PC-3 (cell line): ENCODE measurements around the gene MEF2C. TPM values are rescaled to one million over a fixed set of nuclear protein-coding genes. Genes with fewer than 3 reads are reported as not detected.

Experiments used
- ATAC-seq: fragments of 200-7000 bp; cut with Tn5 transposase; 2 replicates; pipeline ENCODE4 v1.9.1; 2020; ENCODE audit warnings: mild to moderate bottlenecking, moderate library complexity
- BruUV-seq: library from RNA; stranded (reverse); fragments of 400-500 nt; replicated peaks from 2 replicates; lab custom pipeline; 2021; lab: Mats Ljungman, UMichigan
- CTCF ChIA-PET: fragments of 300-600 bp; sonication (Branson Sonifier 250); formaldehyde crosslinking; loops from one replicate; lab custom pipeline; 2022; ENCODE audit warnings: antibody characterized with exemption; lab: Charles Lee
- POLR2A ChIA-PET: fragments of 300-600 bp; sonication (Branson Sonifier 250); formaldehyde crosslinking; loops from one replicate; lab custom pipeline; 2022; ENCODE audit warnings: antibody characterized with exemption; ENCODE audit not compliant: unreplicated experiment; lab: Charles Lee
- DNase-seq: peaks from one replicate; pipeline ENCODE4 v3.0.0-alpha.2; 2015
- H2AFZ ChIP-seq: fragments of 300-600 bp; sonication (generic); 2 replicates; pipeline ENCODE4 v1.6.0; 2016; ENCODE audit warnings: antibody characterized with exemption, low read length
- H3F3A ChIP-seq: fragments of 300-600 bp; sonication (generic); one replicate; pipeline ENCODE4 v1.6.0; 2017; ENCODE audit warnings: antibody characterized with exemption, low read length, control low read depth, mild to moderate bottlenecking; ENCODE audit not compliant: unreplicated experiment
- H3K27ac ChIP-seq: fragments of 300-600 bp; sonication (generic); 2 replicates; pipeline ENCODE4 v1.5.1; 2016; ENCODE audit warnings: mild to moderate bottlenecking, low read length
- H3K27me3 ChIP-seq: fragments of 300-600 bp; sonication (generic); 2 replicates; pipeline ENCODE4 v1.6.1; 2016; ENCODE audit warnings: low read length, mixed read lengths
- H3K36me3 ChIP-seq: fragments of 300-600 bp; sonication (generic); 2 replicates; pipeline ENCODE4 v1.6.1; 2016; ENCODE audit warnings: low read depth, mixed run types, low read length, mixed read lengths
- H3K4me1 ChIP-seq: fragments of 300-600 bp; sonication (generic); 2 replicates; pipeline ENCODE4 v1.5.1; 2016; ENCODE audit warnings: low read length; ENCODE audit not compliant: insufficient read depth
- H3K4me2 ChIP-seq: fragments of 300-600 bp; sonication (generic); 2 replicates; pipeline ENCODE4 v1.6.0; 2016; ENCODE audit warnings: low read length
- H3K4me3 ChIP-seq: fragments of 300-600 bp; sonication (generic); 2 replicates; pipeline ENCODE4 v1.5.1; 2016; ENCODE audit warnings: mild to moderate bottlenecking, low read length, mixed read lengths
- H3K79me2 ChIP-seq: fragments of 300-600 bp; sonication (generic); 2 replicates; pipeline ENCODE4 v1.6.1; 2017; ENCODE audit warnings: low read length, mixed read lengths
- H3K9ac ChIP-seq: fragments of 300-600 bp; sonication (generic); 2 replicates; pipeline ENCODE4 v1.6.0; 2016; ENCODE audit warnings: mild to moderate bottlenecking, low read length
- H3K9me2 ChIP-seq: fragments of 300-600 bp; sonication (generic); replicated peaks from 2 replicates; pipeline ENCODE4 v1.6.1; 2016; ENCODE audit warnings: mixed run types, low read length, mixed read lengths
- H3K9me3 ChIP-seq: fragments of 300-600 bp; sonication (generic); 2 replicates; pipeline ENCODE4 v1.6.1; 2016; ENCODE audit warnings: low read length, mixed read lengths
- H4K20me1 ChIP-seq: fragments of 300-600 bp; sonication (generic); 2 replicates; pipeline ENCODE4 v1.6.1; 2016; ENCODE audit warnings: low read length, mixed read lengths
- EZH2 ChIP-seq: fragments of 300-600 bp; sonication (generic); IDR thresholded peaks from one replicate; pipeline ENCODE4 v1.6.1; 2017; ENCODE audit warnings: antibody characterized with exemption, mild to moderate bottlenecking, low read length; ENCODE audit not compliant: unreplicated experiment
- EZH2phosphoT487 ChIP-seq: fragments of 300-600 bp; sonication (generic); IDR thresholded peaks from 2 replicates; pipeline ENCODE4 v1.6.1; 2018; ENCODE audit warnings: mild to moderate bottlenecking, antibody characterized with exemption, low read length, borderline replicate concordance
- intact Hi-C: fragments of 100-400 bp; cut with micrococcal nuclease; formaldehyde crosslinking; loops from 2 replicates; pipeline ENCODE4 v1.9.0; 2023
- total RNA-seq: library from RNA; depleted of rRNA; stranded (reverse); fragments of >200 nt; gene quantifications from 2 replicates; pipeline ENCODE4 v1.2.3, GENCODE V29; 2014
- TF ChIP-seq, protein P1 (sequence below): fragments of 300-600 bp; sonication (generic); conservative IDR thresholded peaks from 2 replicates; pipeline ENCODE4 v1.5.1; 2017; ENCODE audit warnings: antibody characterized with exemption, low read depth, mild to moderate bottlenecking, low read length

Gene MEF2C
- total RNA-seq, 1 experiment from 2014 or later, result 8.0 TPM

DNA sequence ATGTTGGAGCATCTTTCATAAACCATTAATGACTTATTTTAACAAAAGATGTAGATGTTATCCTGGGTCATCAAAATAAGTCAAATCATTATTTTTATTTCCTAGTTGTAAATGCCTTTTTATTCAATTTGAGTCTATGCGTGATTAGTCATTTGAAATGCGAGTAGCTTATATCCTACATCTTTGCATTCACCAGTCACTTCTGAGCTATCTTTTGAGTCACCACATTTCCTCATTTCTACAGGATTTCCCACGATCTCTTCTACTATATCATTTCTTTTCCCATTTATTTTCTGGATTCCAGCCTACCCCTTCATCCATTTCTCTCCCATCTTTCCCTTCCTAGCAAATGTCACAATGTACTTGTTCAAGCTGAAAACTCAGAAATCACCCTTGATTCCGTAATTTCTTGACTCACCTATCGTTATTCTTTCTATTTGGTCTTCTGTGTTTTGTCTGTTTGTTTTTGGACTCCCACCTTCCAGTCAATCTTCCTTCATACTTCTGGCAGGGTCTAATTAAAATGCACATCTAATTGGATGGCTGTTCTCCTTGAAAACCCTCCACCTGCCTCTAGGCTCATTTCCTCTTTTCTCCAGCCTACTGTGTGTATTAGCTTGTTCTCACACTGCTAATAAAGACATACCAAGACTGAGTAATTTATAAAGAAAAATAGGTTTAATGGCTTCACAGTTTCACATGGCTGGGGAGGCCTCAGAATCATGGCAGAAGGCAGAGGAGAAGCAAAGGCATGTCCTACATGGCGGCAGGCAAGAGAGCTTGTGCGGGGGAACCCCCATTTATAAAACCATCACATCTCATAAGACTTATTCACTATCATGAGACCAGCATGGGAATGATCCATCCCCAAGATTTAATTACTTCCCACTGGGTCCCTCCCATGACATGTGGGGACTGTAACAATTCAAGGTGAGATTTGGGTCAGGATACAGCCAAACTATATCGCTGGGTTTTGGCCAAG, 112.4 kb downstream of the MEF2C start:
- H3K79me2 ChIP-seq, result no peaks in the 10 kb centered on the region
- no peaks in the 10 kb centered on the region for H3K9me2 ChIP-seq
- intact Hi-C loops, result no loop called here
- peak overlapping the region; percentile 35 for H2AFZ ChIP-seq
- H4K20me1 ChIP-seq, result no peaks in the 10 kb centered on the region
- no peaks in the 10 kb centered on the region for H3K36me3 ChIP-seq
- peak overlapping the region; percentile 72 for H3K9ac ChIP-seq
- ChIA-PET CTCF (no interaction called here), POLR2A (interaction anchor here (0.6 kb wide), 1 partner anchor 1353 kb away, joined by 8 read pairs; no protein-coding TSS in a partner anchor)
- DNase-seq (peak; percentile 79), ATAC-seq (peak; percentile 75)
- BruUV-seq, result no TSS peak
- TF ChIP-seq EZH2phosphoT487 (no peak), EZH2 (no peak)
- TF ChIP-seq, protein P1, sequence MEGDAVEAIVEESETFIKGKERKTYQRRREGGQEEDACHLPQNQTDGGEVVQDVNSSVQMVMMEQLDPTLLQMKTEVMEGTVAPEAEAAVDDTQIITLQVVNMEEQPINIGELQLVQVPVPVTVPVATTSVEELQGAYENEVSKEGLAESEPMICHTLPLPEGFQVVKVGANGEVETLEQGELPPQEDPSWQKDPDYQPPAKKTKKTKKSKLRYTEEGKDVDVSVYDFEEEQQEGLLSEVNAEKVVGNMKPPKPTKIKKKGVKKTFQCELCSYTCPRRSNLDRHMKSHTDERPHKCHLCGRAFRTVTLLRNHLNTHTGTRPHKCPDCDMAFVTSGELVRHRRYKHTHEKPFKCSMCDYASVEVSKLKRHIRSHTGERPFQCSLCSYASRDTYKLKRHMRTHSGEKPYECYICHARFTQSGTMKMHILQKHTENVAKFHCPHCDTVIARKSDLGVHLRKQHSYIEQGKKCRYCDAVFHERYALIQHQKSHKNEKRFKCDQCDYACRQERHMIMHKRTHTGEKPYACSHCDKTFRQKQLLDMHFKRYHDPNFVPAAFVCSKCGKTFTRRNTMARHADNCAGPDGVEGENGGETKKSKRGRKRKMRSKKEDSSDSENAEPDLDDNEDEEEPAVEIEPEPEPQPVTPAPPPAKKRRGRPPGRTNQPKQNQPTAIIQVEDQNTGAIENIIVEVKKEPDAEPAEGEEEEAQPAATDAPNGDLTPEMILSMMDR, result no peak
- peaks cover 32% of the 10 kb centered on the region for H3K4me1 ChIP-seq
- H3K4me3 ChIP-seq, result no peak overlapping the region
- no peaks in the 10 kb centered on the region for H3K27me3 ChIP-seq
- H3K9me3 ChIP-seq, result no peaks in the 10 kb centered on the region
- H3F3A ChIP-seq, result no peaks in the 10 kb centered on the region
- H3K27ac ChIP-seq, result peak overlapping the region; percentile 95
- H3K4me2 ChIP-seq, result peak overlapping the region; percentile 25; the same call in 1 of the 2 replicates

DNA sequence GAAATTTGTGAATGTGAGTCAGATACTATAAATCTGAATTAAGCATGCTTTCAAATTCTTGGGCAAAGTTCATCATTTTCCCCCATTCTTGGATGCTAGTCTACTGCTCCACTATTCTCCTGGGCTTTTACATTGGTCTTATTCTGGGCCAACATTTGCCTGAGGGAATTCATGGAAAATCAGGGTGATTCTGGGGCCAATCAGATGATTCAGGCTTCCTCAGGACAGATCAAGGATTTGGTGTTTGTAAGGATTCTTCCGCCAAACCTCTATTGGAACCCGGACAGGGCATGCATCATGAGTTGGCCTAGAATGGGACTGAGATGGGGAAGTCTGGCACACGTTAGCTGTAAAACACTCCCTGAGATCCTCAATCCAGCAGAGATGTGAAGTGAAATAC, 113.8 kb downstream of the MEF2C start:
- ChIA-PET POLR2A (no interaction called here), CTCF (no interaction called here)
- H3K4me1 ChIP-seq, result peaks cover 32% of the 10 kb centered on the region
- intact Hi-C loops, result no loop called here
- H3K9ac ChIP-seq, result peak overlapping the region; percentile 50
- H3K36me3 ChIP-seq, result no peaks in the 10 kb centered on the region
- no peak overlapping the region for H3K4me3 ChIP-seq
- ATAC-seq (peak; percentile 61), DNase-seq (peak; percentile 62)
- no peaks in the 10 kb centered on the region for H3K9me3 ChIP-seq
- peak overlapping the region; percentile 60 for H3K4me2 ChIP-seq
- H4K20me1 ChIP-seq, result no peaks in the 10 kb centered on the region
- TF ChIP-seq, protein P1, result no peak
- TF ChIP-seq EZH2phosphoT487, result no peak
- TF ChIP-seq EZH2, result no peak
- no peaks in the 10 kb centered on the region for H3F3A ChIP-seq
- H2AFZ ChIP-seq, result no peak overlapping the region
- H3K9me2 ChIP-seq, result no peaks in the 10 kb centered on the region
- H3K79me2 ChIP-seq, result no peaks in the 10 kb centered on the region
- no TSS peak for BruUV-seq
- peak overlapping the region; percentile 95 for H3K27ac ChIP-seq
- H3K27me3 ChIP-seq, result no peaks in the 10 kb centered on the region

DNA sequence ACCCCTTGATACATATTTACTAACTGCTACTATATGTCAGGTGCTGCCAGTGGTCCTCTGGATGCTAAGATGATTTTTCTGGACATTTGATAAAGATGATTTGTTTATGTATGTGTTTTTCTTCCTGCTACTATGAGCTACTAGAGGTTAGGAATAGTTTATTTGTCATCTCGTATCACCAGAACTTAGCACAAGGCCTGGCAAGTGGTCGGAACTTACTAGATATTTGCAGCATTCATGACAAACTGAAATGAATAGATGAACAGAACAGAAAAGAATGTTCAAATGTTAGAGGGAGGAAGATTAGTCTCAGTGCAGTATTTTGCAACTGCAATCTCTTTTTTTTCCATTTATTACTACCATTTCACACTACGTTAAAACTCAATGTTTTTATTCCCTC, 114.6 kb downstream of the MEF2C start:
- Histone ChIP-seq H4K20me1 (no peaks in the 10 kb centered on the region), H3K4me3 (no peak overlapping the region), H3K79me2 (no peaks in the 10 kb centered on the region), H3K4me2 (peak overlapping the region; percentile 60), H3K27me3 (no peaks in the 10 kb centered on the region), H3K9me3 (no peaks in the 10 kb centered on the region), H3F3A (no peaks in the 10 kb centered on the region), H3K9ac (peak overlapping the region; percentile 40; the same call in 1 of the 2 replicates), H2AFZ (no peak overlapping the region), H3K27ac (peak overlapping the region; percentile 95), H3K9me2 (no peaks in the 10 kb centered on the region), H3K4me1 (peaks cover 32% of the 10 kb centered on the region), H3K36me3 (no peaks in the 10 kb centered on the region)
- DNase-seq (no peak), ATAC-seq (no peak)
- BruUV-seq, result no TSS peak
- intact Hi-C loops, result no loop called here
- POLR2A ChIA-PET, result no interaction called here
- TF ChIP-seq, protein P1, result no peak
- TF ChIP-seq EZH2 (no peak), EZH2phosphoT487 (no peak)
- CTCF ChIA-PET, result no interaction called here
